IPS-NIHi7 (cell line): ENCODE results near the gene SLC30A1.
A peak's percentile ranks its signal among the peaks of the same experiment; 100 is the strongest.
"Not testable (repeated sequence)": the region's sequence is repeated elsewhere in the genome, so short reads cannot be mapped to it uniquely, and the experiment has no call there.

Experiments
- DNase-seq: peaks from one replicate; pipeline ENCODE4 v3.0.0; 2012; ENCODE audit warnings: mixed read lengths; ENCODE audit errors: extremely low spot score

Gene SLC30A1

DNA sequence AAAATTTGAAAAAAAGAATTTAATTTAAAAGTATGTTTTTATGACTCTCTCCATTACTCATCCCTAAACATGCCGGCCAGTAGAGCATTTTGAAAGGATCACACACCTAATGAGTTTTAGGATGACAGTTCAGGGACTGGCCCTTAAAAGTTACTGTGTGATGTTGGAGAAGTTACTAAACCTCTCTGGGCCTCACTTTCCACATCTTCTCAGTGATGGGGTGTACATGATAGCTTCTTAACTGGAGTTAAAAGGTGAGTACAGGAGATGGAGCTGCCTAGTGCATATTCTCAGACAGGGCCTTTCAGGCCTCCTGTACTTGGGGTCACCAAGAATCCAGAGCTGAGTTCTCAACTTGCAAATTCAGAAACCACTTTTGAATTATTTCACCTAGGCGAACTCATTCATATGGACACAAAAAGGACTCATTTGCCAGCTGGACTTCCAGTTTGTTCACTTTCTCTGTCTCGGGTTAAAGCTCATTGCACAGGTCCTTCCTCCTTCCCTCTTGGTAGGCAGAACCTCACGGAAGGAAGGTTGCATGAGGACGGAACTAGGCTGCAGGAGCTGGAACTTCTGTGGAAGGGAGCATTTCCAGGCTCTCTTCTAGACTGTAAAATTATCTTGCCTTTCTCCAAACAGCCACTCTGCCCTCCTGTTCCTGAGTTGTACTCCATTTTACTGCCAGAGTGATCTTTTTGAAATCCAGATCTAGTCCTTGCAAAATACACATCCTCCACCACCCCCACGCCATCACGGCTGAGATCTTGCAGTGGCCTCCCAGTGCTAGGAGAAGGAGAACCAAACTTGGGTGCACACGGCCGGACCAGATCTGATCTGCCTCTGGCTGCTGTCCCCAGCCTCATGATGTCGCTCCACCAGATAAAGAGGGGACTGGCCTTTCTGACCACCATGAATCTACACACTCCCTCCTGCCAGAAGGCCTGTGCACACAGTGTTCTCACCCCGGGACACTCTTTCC is 4.3 kb upstream of the SLC30A1 start:
- DNase-seq: no peak

DNA sequence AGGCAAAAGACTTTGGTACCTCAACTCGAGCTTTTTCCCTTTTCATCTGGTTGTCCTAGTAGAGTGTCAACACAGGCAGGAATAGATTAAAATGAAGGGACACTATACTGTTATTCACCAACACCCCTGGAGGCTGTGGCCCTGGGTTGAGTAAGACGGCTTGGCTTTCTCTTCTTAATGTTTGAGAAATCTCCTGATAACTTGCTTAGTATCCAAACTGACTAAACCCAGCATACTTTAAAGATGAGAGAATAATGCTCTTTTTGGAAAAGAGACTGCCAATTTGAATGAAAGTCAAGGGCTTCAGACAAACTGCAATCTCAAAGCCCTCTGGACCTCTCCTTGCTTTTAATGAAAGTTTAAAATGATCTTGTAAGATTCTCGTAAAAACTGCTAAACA is 2.6 kb upstream of the SLC30A1 start:
- DNase-seq: no peak

- DNase-seq: no peak
Observed at GRCh38 chr1:211580303-211580687, 1.3 kb upstream of the SLC30A1 start.

- no peak for DNase-seq
Observed at GRCh38 chr1:211579440-211580302, 710 bp upstream of the SLC30A1 start.

DNA sequence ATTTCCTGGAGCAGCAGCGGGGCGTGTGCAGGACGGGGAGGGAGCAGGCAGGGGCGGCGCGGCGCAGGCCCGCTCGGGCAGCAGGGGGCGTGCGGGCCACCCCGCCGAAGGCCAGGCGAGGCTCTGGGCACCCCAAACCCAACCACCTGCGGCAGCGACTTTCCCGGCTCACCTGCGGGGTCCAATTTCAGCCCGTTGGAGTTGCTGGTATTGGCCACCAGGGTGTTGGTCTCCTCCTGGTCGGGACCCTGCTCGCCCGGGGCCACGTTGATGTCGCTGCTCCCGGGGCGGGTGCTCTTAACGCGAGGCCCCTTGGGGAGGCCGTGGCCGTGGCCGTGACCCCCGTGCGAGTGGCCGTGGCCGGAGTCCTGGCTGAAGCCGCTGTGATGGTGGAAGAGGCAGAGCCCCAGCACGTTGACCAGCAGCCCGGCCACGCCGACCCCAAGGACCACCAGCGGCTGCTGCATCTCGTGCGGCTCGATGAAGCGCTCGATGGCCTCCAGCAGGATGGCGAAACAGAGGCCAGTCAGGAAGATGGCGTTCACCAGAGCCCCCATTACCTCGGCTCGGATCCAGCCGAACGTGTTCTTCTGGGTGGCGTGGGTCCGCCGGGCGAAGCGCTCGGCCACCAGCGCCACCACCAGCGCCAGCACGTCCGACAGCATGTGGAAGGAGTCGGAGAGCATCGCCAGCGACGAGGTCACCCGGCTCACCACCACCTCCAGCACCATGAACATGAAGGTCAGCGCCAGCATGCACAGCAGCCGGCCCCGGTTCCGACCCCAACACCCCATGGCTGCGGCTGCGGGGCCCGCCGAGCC is 932 bp downstream of the SLC30A1 start:
- peak; percentile 88 for DNase-seq

- DNase-seq: no peak
Observed at GRCh38 chr1:211577277-211577818, 1.6 kb downstream of the SLC30A1 start.

GRCh38 chr1:211576717-211577116 is 2.2 kb downstream of the SLC30A1 start:
- DNase-seq: no peak

GRCh38 chr1:211574705-211575104 is 4.3 kb downstream of the SLC30A1 start:
- DNase-seq: no peak

DNA sequence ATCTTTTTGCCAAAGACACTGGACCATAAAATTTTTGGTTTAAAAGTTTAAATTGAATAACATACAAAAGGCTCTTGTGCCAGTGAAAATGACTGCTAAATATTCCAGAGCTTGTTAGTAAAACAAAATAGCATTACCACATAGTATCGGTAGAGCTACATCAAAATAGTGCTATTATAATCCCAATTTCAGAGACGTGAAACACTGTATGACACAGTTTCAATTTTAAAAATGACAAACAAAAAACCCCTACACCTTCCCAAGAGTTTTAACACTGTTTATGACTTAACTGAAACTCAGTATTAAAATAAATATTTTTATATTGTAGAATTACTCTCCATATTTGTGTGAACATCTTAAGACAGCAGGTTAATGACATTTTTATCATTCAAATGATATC is 7.0 kb downstream of the SLC30A1 start:
- DNase-seq: no peak

DNA sequence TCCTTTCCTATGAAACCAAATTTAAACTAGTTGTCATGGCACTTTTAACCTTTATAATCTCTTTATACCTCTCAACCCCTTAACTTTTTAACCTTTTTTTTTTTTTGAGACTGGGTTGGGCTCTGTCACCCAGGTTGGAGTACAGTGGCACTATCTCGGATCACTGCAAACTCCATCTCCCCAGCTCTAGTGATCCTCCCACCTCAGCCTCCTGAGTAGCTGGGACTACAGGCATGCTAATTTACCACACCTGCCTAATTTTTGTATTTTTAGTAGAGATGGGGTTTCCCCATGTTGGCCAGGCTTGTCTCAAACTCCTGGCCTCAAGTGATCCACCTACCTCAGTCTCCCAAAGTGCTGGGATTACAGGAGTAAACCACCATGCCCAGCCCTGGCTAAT is 8.6 kb downstream of the SLC30A1 start:
- not testable (repeated sequence) for DNase-seq

GRCh38 chr1:211566431-211567025 is 12.4 kb downstream of the SLC30A1 start:
- no peak for DNase-seq

GRCh38 chr1:211564084-211564483 is 14.9 kb downstream of the SLC30A1 start:
- DNase-seq: no peak

GRCh38 chr1:211559222-211560010 is 19.5 kb downstream of the SLC30A1 start:
- no peak for DNase-seq

- DNase-seq: no peak
Observed at GRCh38 chr1:211557894-211558625, 20.9 kb downstream of the SLC30A1 start.

DNA sequence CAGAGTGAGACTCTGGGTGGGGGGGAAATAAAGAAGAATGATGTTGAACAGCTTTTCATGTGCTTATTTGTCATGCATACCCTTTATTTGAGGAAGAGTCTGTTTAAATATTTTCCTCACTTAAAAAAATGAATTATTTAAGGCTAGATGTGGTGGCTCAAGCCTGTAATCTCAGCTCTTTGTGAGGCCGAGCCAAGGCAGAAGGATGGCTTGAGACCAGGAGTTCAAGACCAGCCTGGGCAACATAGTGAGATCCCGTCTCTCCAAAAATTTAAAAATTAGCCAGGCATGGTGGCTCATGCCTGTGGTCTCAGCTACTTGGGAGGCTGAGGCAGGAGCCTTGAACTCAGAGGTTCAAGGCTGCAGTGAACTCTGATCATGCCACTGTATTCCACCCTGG is 25.4 kb downstream of the SLC30A1 start:
- no peak for DNase-seq

DNA sequence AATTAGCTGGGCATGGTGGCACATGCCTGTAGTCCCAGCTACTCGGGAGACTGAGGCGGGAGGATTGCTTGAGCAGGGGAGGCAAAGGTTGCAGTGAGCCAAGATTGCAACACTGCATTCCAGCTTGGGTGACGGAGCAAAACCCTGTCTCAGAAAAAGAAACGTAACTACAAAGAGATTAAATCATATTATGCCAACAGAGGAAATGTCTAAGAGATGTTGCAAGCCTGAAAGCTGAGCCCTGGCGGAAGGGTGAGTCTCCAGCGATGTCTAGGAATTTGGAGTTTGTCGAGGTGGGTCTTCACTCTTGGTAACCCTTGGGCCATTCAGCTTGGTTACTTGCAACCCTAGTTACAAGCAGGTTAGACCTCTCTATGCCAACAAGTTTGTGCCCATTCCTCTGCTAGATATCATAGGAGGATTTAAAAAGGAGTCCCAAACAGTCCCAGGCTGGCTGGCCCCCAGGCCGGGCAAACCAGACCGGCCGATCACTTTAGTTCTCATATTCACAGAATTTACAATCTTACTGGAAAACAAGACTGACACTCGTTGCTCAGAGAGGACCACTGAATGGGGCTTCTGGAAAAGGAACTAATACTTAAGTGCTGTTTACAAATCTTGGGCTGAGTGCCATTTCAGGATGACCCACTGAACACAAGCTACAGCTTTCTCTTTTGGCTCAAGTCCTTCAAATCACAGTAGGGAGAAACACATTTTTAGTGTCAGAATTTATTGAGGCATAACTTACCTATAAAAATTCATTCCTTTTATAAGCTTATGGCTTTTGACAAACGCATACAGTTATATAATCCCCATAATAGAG is 27.1 kb downstream of the SLC30A1 start:
- DNase-seq: no peak

- DNase-seq: no peak
Observed at GRCh38 chr1:211549092-211549711, 29.8 kb downstream of the SLC30A1 start.
